GM23338 (cell line): ENCODE measurements around the gene WNT5B. TPM values are rescaled to one million over a fixed set of nuclear protein-coding genes. Genes with fewer than 3 reads are reported as not detected.

Experiments
- ATAC-seq: fragments of 200-7000 bp; cut with Tn5 transposase; 3 replicates; pipeline ENCODE4 v1.9.1; 2020
- DNase-seq: peaks from one replicate; pipeline ENCODE4 v3.0.0-alpha.2; 2015; ENCODE audit warnings: low spot score
- H2AFZ ChIP-seq: fragments of 200-600 bp; sonication (generic); 2 replicates; pipeline ENCODE4 v1.8.0; 2016; ENCODE audit warnings: antibody characterized with exemption, mild to moderate bottlenecking, moderate library complexity
- H3F3A ChIP-seq: fragments of 200-600 bp; sonication (generic); replicated peaks from 2 replicates; pipeline ENCODE4 v1.8.0; 2017; ENCODE audit warnings: antibody characterized with exemption, mixed run types, low read depth
- H3K27ac ChIP-seq: fragments of 200-600 bp; sonication (generic); 2 replicates; pipeline ENCODE4 v1.6.1; 2016; ENCODE audit warnings: low read depth
- H3K27me3 ChIP-seq: fragments of 200-600 bp; sonication (generic); 2 replicates; pipeline ENCODE4 v1.8.0; 2016; ENCODE audit warnings: mild to moderate bottlenecking, mixed run types, moderate library complexity; ENCODE audit not compliant: insufficient read depth
- H3K36me3 ChIP-seq: fragments of 200-600 bp; sonication (generic); 2 replicates; pipeline ENCODE4 v1.8.0; 2016; ENCODE audit warnings: mild to moderate bottlenecking; ENCODE audit not compliant: insufficient read depth
- H3K4me1 ChIP-seq: fragments of 200-600 bp; sonication (generic); 2 replicates; pipeline ENCODE4 v1.8.0; 2016; ENCODE audit warnings: mild to moderate bottlenecking, moderate library complexity; ENCODE audit not compliant: insufficient read depth
- H3K4me2 ChIP-seq: fragments of 200-600 bp; sonication (generic); 2 replicates; pipeline ENCODE4 v1.7.1; 2017; ENCODE audit warnings: mixed run types
- H3K4me3 ChIP-seq: fragments of 200-600 bp; sonication (generic); 2 replicates; pipeline ENCODE4 v1.6.1; 2016; ENCODE audit warnings: mixed run types
- H3K79me2 ChIP-seq: fragments of 200-600 bp; sonication (generic); replicated peaks from 2 replicates; pipeline ENCODE4 v1.8.0; 2017; ENCODE audit warnings: mild to moderate bottlenecking; ENCODE audit not compliant: insufficient read depth
- H3K9me2 ChIP-seq: fragments of 200-600 bp; sonication (generic); 2 replicates; pipeline ENCODE4 v1.8.0; 2017; ENCODE audit not compliant: insufficient read depth
- H4K20me1 ChIP-seq: fragments of 200-600 bp; sonication (generic); replicated peaks from 2 replicates; pipeline ENCODE4 v1.8.0; 2017; ENCODE audit warnings: mild to moderate bottlenecking; ENCODE audit not compliant: insufficient read depth
- H3K27ac Mint-ChIP-seq: 2 replicates; pipeline ENCODE4 v1.8.0; 2020; ENCODE audit warnings: inconsistent platforms, mild to moderate bottlenecking, moderate library complexity, mixed read lengths
- H3K27me3 Mint-ChIP-seq: 3 replicates; pipeline ENCODE4 v1.8.0; 2022; ENCODE audit warnings: low read depth, mild to moderate bottlenecking, moderate library complexity, mixed read lengths, inconsistent platforms; ENCODE audit not compliant: insufficient read depth, poor library complexity
- H3K36me3 Mint-ChIP-seq: 3 replicates; pipeline ENCODE4 v1.8.0; 2021; ENCODE audit warnings: low read depth, mild to moderate bottlenecking, inconsistent platforms, moderate library complexity, mixed read lengths
- H3K4me1 Mint-ChIP-seq: 3 replicates; pipeline ENCODE4 v1.8.0; 2020; ENCODE audit warnings: mild to moderate bottlenecking, inconsistent platforms, mixed read lengths
- H3K4me3 Mint-ChIP-seq: 3 replicates; pipeline ENCODE4 v1.8.0; 2021; ENCODE audit warnings: moderate library complexity, mild to moderate bottlenecking, inconsistent platforms, mixed read lengths
- H3K9me3 Mint-ChIP-seq: 3 replicates; pipeline ENCODE4 v1.8.0; 2020; ENCODE audit warnings: moderate library complexity, mild to moderate bottlenecking, inconsistent platforms, mixed read lengths
- CREB1 ChIP-seq: fragments of 250-450 bp; sonication (Bioruptor Pico); IDR thresholded peaks from 2 replicates; pipeline ENCODE4 v1.5.0; 2020; ENCODE audit warnings: low read depth, mild to moderate bottlenecking, moderate library complexity
- EZH2 ChIP-seq: fragments of 200-600 bp; sonication (generic); IDR thresholded peaks from one replicate; pipeline ENCODE4 v1.8.0; 2017; ENCODE audit warnings: antibody characterized with exemption, mild to moderate bottlenecking, low read depth; ENCODE audit not compliant: unreplicated experiment
- EZH2phosphoT487 ChIP-seq: fragments of 200-600 bp; sonication (generic); IDR thresholded peaks from one replicate; pipeline ENCODE4 v1.8.1; 2018; ENCODE audit warnings: antibody characterized with exemption; ENCODE audit not compliant: unreplicated experiment
- JUNB ChIP-seq: IDR thresholded peaks from one replicate; pipeline ENCODE4 v1.6.1; 2016; ENCODE audit warnings: antibody characterized with exemption; ENCODE audit not compliant: unreplicated experiment
- NANOG ChIP-seq: IDR thresholded peaks from 2 replicates; pipeline ENCODE4 v1.6.1; 2016; ENCODE audit warnings: antibody characterized with exemption, borderline replicate concordance
- POLR2AphosphoS5 ChIP-seq: IDR thresholded peaks from 2 replicates; pipeline ENCODE4 v1.6.1; 2016; ENCODE audit warnings: antibody characterized with exemption, low read depth
- STAT1 ChIP-seq: IDR thresholded peaks from one replicate; pipeline ENCODE4 v1.6.1; 2016; ENCODE audit warnings: antibody characterized with exemption; ENCODE audit not compliant: unreplicated experiment
- ZNF114 ChIP-seq: fragments of 250-450 bp; sonication (Bioruptor Pico); IDR thresholded peaks from 2 replicates; pipeline ENCODE4 v1.5.0; 2020; ENCODE audit warnings: mild to moderate bottlenecking, moderate library complexity
- ZNF331 ChIP-seq: fragments of 250-450 bp; sonication (Bioruptor Pico); IDR thresholded peaks from 2 replicates; pipeline ENCODE4 v1.5.0; 2020; ENCODE audit warnings: low read depth, mild to moderate bottlenecking, moderate library complexity
- polyA plus RNA-seq: library from polyadenylated mRNA; unstranded; fragments of >200 nt; fragmentation: Nextera tagmentation; extraction: Ambion mirVana; gene quantifications from 2 replicates; pipeline ENCODE4 v1.2.1, GENCODE V29; 2016
- total RNA-seq: library from RNA; depleted of rRNA; stranded (reverse); fragments of >200 nt; shearing (Covaris generic); gene quantifications from 2 replicates; pipeline ENCODE4 v1.2.3, GENCODE V29; 2014
- TF ChIP-seq, protein P1 (sequence below): fragments of 250-450 bp; sonication (Bioruptor Pico); IDR thresholded peaks from 2 replicates; pipeline ENCODE4 v1.5.0; 2020; ENCODE audit warnings: mild to moderate bottlenecking, moderate library complexity
- TF ChIP-seq, protein P2 (sequence below): IDR thresholded peaks from 2 replicates; pipeline ENCODE4 v1.6.1; 2016; ENCODE audit warnings: antibody characterized with exemption
- TF ChIP-seq, protein P3 (sequence below), 2 experiments: fragments of 200-600 bp in 1 of 2; sonication (generic) in 1 of 2; conservative IDR thresholded peaks; 2 replicates each; pipeline versions ENCODE4 v1.5.1 to v1.6.1; 2016 to 2017; ENCODE audit warnings: antibody characterized with exemption in 2 of 2, low read depth in 2 of 2, mild to moderate bottlenecking in 2 of 2, moderate library complexity in 1 of 2
- TF ChIP-seq, protein P4 (sequence below): IDR thresholded peaks from one replicate; pipeline ENCODE4 v1.6.1; 2018; ENCODE audit warnings: antibody characterized with exemption; ENCODE audit not compliant: unreplicated experiment

WNT5B gene
- total and polyA plus RNA-seq, 2 experiments from 2014 or later, result 1.4 to 2.7 TPM

DNA sequence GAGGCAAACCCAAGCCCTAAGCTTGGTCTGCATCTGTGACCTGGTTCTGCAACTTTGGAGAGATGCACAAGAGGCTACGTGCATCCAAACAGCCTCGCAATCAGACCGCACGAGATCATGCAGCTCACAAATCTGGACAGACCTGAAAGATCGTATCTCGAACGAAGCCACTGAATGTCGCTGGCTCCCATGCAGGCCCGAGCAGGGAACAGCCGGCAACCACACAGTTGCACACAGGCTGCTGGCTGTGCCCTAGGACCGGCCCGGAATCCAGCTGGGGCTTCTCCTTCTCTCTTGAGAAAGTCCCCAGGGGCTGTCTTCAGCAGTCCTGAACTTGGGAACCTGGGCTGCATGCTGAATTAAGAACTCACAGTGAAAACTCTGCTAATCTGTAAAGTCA, 27.9 kb downstream of the WNT5B start:
- peaks cover 30% of the 10 kb centered on the region for H3K27me3 Mint-ChIP-seq
- H3K4me1 Mint-ChIP-seq, result peaks cover 8% of the 10 kb centered on the region; the same call in 2 of the 3 replicates

More for the DNA sequence above, 27.9 kb downstream of the WNT5B start:
- Mint-ChIP-seq H3K36me3 (no peaks in the 10 kb centered on the region), H3K9me3 (peaks cover 3% of the 10 kb centered on the region; the same call in 2 of the 3 replicates), H3K27ac (no peak overlapping the region), H3K4me3 (no peak overlapping the region)
- H3F3A ChIP-seq, result 0 out of 2 replicates have a peak, but pooled peaks cover under 1% of the 10 kb centered on the region
- H3K27ac ChIP-seq, result no peak overlapping the region
- H2AFZ ChIP-seq, result no peak overlapping the region
- no peaks in the 10 kb centered on the region for H3K36me3 ChIP-seq
- no peaks in the 10 kb centered on the region for H3K9me2 ChIP-seq
- H4K20me1 ChIP-seq, result no peaks in the 10 kb centered on the region; the same call in 1 of the 2 replicates
- TF ChIP-seq, protein P1, sequence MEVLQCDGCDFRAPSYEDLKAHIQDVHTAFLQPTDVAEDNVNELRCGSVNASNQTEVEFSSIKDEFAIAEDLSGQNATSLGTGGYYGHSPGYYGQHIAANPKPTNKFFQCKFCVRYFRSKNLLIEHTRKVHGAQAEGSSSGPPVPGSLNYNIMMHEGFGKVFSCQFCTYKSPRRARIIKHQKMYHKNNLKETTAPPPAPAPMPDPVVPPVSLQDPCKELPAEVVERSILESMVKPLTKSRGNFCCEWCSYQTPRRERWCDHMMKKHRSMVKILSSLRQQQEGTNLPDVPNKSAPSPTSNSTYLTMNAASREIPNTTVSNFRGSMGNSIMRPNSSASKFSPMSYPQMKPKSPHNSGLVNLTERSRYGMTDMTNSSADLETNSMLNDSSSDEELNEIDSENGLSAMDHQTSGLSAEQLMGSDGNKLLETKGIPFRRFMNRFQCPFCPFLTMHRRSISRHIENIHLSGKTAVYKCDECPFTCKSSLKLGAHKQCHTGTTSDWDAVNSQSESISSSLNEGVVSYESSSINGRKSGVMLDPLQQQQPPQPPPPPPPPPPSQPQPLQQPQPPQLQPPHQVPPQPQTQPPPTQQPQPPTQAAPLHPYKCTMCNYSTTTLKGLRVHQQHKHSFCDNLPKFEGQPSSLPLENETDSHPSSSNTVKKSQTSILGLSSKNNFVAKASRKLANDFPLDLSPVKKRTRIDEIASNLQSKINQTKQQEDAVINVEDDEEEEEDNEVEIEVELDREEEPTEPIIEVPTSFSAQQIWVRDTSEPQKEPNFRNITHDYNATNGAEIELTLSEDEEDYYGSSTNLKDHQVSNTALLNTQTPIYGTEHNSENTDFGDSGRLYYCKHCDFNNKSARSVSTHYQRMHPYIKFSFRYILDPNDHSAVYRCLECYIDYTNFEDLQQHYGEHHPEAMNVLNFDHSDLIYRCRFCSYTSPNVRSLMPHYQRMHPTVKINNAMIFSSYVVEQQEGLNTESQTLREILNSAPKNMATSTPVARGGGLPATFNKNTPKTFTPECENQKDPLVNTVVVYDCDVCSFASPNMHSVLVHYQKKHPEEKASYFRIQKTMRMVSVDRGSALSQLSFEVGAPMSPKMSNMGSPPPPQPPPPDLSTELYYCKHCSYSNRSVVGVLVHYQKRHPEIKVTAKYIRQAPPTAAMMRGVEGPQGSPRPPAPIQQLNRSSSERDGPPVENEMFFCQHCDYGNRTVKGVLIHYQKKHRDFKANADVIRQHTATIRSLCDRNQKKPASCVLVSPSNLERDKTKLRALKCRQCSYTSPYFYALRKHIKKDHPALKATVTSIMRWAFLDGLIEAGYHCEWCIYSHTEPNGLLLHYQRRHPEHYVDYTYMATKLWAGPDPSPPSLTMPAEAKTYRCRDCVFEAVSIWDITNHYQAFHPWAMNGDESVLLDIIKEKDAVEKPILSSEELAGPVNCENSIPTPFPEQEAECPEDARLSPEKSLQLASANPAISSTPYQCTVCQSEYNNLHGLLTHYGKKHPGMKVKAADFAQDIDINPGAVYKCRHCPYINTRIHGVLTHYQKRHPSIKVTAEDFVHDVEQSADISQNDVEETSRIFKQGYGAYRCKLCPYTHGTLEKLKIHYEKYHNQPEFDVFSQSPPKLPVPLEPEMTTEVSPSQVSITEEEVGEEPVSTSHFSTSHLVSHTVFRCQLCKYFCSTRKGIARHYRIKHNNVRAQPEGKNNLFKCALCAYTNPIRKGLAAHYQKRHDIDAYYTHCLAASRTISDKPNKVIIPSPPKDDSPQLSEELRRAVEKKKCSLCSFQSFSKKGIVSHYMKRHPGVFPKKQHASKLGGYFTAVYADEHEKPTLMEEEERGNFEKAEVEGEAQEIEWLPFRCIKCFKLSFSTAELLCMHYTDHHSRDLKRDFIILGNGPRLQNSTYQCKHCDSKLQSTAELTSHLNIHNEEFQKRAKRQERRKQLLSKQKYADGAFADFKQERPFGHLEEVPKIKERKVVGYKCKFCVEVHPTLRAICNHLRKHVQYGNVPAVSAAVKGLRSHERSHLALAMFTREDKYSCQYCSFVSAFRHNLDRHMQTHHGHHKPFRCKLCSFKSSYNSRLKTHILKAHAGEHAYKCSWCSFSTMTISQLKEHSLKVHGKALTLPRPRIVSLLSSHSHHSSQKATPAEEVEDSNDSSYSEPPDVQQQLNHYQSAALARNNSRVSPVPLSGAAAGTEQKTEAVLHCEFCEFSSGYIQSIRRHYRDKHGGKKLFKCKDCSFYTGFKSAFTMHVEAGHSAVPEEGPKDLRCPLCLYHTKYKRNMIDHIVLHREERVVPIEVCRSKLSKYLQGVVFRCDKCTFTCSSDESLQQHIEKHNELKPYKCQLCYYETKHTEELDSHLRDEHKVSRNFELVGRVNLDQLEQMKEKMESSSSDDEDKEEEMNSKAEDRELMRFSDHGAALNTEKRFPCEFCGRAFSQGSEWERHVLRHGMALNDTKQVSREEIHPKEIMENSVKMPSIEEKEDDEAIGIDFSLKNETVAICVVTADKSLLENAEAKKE, result no peak
- TF ChIP-seq POLR2AphosphoS5 (no peak), STAT1 (no peak), EZH2 (no peak), CREB1 (CRISPR knock-in tag) (no peak), EZH2phosphoT487 (no peak), ZNF331 (no peak), NANOG (no peak), JUNB (no peak), ZNF114 (CRISPR knock-in tag) (no peak)
- TF ChIP-seq, protein P2, sequence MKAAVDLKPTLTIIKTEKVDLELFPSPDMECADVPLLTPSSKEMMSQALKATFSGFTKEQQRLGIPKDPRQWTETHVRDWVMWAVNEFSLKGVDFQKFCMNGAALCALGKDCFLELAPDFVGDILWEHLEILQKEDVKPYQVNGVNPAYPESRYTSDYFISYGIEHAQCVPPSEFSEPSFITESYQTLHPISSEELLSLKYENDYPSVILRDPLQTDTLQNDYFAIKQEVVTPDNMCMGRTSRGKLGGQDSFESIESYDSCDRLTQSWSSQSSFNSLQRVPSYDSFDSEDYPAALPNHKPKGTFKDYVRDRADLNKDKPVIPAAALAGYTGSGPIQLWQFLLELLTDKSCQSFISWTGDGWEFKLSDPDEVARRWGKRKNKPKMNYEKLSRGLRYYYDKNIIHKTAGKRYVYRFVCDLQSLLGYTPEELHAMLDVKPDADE, result no peak
- TF ChIP-seq, protein P3, sequence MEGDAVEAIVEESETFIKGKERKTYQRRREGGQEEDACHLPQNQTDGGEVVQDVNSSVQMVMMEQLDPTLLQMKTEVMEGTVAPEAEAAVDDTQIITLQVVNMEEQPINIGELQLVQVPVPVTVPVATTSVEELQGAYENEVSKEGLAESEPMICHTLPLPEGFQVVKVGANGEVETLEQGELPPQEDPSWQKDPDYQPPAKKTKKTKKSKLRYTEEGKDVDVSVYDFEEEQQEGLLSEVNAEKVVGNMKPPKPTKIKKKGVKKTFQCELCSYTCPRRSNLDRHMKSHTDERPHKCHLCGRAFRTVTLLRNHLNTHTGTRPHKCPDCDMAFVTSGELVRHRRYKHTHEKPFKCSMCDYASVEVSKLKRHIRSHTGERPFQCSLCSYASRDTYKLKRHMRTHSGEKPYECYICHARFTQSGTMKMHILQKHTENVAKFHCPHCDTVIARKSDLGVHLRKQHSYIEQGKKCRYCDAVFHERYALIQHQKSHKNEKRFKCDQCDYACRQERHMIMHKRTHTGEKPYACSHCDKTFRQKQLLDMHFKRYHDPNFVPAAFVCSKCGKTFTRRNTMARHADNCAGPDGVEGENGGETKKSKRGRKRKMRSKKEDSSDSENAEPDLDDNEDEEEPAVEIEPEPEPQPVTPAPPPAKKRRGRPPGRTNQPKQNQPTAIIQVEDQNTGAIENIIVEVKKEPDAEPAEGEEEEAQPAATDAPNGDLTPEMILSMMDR (conservative IDR thresholded peaks at IDR 0.05; ENCODE audit: low read depth in 2 of 2), result no peak
- TF ChIP-seq, protein P4, sequence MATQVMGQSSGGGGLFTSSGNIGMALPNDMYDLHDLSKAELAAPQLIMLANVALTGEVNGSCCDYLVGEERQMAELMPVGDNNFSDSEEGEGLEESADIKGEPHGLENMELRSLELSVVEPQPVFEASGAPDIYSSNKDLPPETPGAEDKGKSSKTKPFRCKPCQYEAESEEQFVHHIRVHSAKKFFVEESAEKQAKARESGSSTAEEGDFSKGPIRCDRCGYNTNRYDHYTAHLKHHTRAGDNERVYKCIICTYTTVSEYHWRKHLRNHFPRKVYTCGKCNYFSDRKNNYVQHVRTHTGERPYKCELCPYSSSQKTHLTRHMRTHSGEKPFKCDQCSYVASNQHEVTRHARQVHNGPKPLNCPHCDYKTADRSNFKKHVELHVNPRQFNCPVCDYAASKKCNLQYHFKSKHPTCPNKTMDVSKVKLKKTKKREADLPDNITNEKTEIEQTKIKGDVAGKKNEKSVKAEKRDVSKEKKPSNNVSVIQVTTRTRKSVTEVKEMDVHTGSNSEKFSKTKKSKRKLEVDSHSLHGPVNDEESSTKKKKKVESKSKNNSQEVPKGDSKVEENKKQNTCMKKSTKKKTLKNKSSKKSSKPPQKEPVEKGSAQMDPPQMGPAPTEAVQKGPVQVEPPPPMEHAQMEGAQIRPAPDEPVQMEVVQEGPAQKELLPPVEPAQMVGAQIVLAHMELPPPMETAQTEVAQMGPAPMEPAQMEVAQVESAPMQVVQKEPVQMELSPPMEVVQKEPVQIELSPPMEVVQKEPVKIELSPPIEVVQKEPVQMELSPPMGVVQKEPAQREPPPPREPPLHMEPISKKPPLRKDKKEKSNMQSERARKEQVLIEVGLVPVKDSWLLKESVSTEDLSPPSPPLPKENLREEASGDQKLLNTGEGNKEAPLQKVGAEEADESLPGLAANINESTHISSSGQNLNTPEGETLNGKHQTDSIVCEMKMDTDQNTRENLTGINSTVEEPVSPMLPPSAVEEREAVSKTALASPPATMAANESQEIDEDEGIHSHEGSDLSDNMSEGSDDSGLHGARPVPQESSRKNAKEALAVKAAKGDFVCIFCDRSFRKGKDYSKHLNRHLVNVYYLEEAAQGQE, result no peak
- no peaks in the 10 kb centered on the region for H3K79me2 ChIP-seq
- ATAC-seq (no peak), DNase-seq (no peak)
- no peak overlapping the region for H3K4me2 ChIP-seq
- H3K27me3 ChIP-seq, result peaks cover 25% of the 10 kb centered on the region
- H3K4me3 ChIP-seq, result no peak overlapping the region
- H3K4me1 ChIP-seq, result peaks cover 7% of the 10 kb centered on the region; the same call in 1 of the 2 replicates
